HFFc6 (cell line): ENCODE measurements around the gene REEP2. TPM values are rescaled to one million over a fixed set of nuclear protein-coding genes. Genes with fewer than 3 reads are reported as not detected.
A peak's percentile ranks its signal among the peaks of the same experiment; 100 is the strongest.

Experiments used
- DNase-seq: peaks from one replicate; pipeline ENCODE4 v3.0.0-alpha.2; 2018
- H3K27ac Mint-ChIP-seq: 2 replicates; pipeline ENCODE4 v1.8.0; 2020; ENCODE audit warnings: mild to moderate bottlenecking, mixed read lengths
- H3K27me3 Mint-ChIP-seq: 2 replicates; pipeline ENCODE4 v1.8.0; 2021; ENCODE audit warnings: mild to moderate bottlenecking, moderate library complexity, mixed read lengths; ENCODE audit not compliant: insufficient read depth
- H3K36me3 Mint-ChIP-seq: 2 replicates; pipeline ENCODE4 v1.8.0; 2021; ENCODE audit warnings: low read depth, mixed read lengths
- H3K4me1 Mint-ChIP-seq: 2 replicates; pipeline ENCODE4 v1.8.0; 2020; ENCODE audit warnings: low read depth, mixed read lengths
- H3K4me3 Mint-ChIP-seq: 2 replicates; pipeline ENCODE4 v1.8.0; 2020; ENCODE audit warnings: mild to moderate bottlenecking, moderate library complexity, mixed read lengths
- H3K9me3 Mint-ChIP-seq: 2 replicates; pipeline ENCODE4 v1.8.0; 2020; ENCODE audit warnings: mild to moderate bottlenecking, mixed read lengths
- total RNA-seq, 6 experiments: library from RNA; stranded (reverse); fragmentation: NEBNext Ultra II Directional; extraction: Animal tissue kit (Norgen Biotek cat#: 25700); gene quantifications; 2 replicates in 1 of 6; 3 replicates in 5 of 6; pipeline ENCODE4 v1.2.3, GENCODE V29; 2021
- TF ChIP-seq, protein P1 (sequence below): fragments of 200-600 bp; sonication (generic); IDR thresholded peaks from 2 replicates; pipeline ENCODE4 v1.5.0; 2021; ENCODE audit warnings: antibody characterized with exemption, mild to moderate bottlenecking

Gene REEP2
- total RNA-seq, 6 experiments from 2014 or later: 27.8 to 36.6 (median 33.2) TPM

DNA sequence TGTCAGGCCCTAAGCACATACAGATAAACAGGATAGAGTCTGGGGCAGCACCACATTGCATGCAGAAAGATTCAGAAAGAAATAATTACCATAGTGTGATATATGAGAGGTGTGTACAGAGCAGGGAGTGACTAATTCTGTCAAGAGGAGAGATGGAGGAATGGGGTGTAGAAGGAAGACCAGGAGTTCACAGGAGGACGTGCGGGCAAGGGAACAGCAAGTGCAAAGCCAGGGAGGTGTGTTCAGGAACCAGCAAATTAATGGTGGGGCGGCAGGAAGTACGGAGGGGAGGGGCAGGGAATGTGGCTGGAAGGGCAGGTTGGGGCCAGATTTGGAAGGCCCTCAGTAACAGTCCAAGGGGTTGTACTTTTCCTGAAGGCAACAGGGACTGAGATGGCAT is 43.8 kb downstream of the REEP2 start:
- TF ChIP-seq, protein P1, sequence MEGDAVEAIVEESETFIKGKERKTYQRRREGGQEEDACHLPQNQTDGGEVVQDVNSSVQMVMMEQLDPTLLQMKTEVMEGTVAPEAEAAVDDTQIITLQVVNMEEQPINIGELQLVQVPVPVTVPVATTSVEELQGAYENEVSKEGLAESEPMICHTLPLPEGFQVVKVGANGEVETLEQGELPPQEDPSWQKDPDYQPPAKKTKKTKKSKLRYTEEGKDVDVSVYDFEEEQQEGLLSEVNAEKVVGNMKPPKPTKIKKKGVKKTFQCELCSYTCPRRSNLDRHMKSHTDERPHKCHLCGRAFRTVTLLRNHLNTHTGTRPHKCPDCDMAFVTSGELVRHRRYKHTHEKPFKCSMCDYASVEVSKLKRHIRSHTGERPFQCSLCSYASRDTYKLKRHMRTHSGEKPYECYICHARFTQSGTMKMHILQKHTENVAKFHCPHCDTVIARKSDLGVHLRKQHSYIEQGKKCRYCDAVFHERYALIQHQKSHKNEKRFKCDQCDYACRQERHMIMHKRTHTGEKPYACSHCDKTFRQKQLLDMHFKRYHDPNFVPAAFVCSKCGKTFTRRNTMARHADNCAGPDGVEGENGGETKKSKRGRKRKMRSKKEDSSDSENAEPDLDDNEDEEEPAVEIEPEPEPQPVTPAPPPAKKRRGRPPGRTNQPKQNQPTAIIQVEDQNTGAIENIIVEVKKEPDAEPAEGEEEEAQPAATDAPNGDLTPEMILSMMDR: no peak

DNA sequence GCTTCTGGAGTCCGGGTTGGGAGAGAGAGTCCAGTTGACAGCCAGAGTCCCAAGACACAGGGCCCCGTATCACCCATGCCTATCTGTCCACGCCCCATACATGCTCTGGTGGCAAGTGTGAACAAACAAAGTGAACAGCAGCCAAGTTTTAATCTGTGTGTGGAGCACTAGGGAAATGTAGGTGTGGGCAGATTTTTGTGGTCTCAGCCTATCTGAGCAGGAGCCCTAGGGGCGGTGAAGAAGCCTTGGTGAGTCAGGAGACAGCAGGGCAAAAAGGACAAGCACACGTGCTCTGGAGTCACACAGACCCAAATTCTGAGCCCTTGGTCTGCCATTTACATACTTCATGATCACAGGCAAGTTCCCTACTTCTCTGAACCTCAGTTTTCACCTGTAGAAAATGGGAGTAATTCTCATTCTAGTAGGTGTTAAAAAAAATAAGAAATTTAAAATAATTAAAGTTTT is 49.7 kb downstream of the REEP2 start:
- peak; percentile 72 for DNase-seq
- TF ChIP-seq, protein P1: no peak
- Mint-ChIP-seq H3K4me1 (peaks cover 35% of the 10 kb centered on the region), H3K27ac (peak overlapping the region; percentile 55), H3K36me3 (no peaks in the 10 kb centered on the region), H3K9me3 (no peaks in the 10 kb centered on the region), H3K4me3 (no peak overlapping the region), H3K27me3 (no peaks in the 10 kb centered on the region; the same call in 1 of the 2 replicates)

More for the DNA sequence above, 43.8 kb downstream of the REEP2 start:
- no peak for DNase-seq
- no peaks in the 10 kb centered on the region for H3K9me3 Mint-ChIP-seq
- peaks cover 8% of the 10 kb centered on the region for H3K27me3 Mint-ChIP-seq
- no peak overlapping the region for H3K4me3 Mint-ChIP-seq
- no peak overlapping the region for H3K27ac Mint-ChIP-seq
- no peaks in the 10 kb centered on the region for H3K36me3 Mint-ChIP-seq
- H3K4me1 Mint-ChIP-seq: peaks cover 16% of the 10 kb centered on the region

DNA sequence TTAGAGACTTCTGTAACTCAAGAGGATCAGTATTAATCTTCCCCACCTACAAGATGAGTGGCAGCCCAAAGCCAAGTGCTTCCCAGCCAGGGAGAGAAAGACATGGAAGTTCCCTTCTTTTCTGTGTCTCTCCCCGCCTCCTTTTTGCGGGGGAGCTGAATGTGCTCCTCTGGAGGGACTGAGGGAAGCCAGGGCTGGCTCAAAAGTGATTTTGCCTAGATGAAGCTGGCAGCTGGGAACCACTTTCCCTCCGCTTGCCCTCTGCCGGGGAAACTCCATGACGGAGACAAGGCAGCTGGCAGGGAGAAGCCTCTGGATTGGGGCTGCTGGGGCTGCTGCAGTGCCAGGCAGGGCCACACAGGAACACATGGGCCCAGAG is 50.8 kb downstream of the REEP2 start:
- Mint-ChIP-seq H3K9me3 (no peaks in the 10 kb centered on the region), H3K27ac (no peak overlapping the region), H3K4me3 (no peak overlapping the region), H3K4me1 (peaks cover 35% of the 10 kb centered on the region), H3K27me3 (no peaks in the 10 kb centered on the region; the same call in 1 of the 2 replicates), H3K36me3 (no peaks in the 10 kb centered on the region)
- TF ChIP-seq, protein P1: no peak
- no peak for DNase-seq

GRCh38 chr5:138490648-138491283 is 51.9 kb downstream of the REEP2 start:
- no peak for DNase-seq
- no peaks in the 10 kb centered on the region for H3K36me3 Mint-ChIP-seq
- TF ChIP-seq, protein P1: no peak
- peaks cover 2% of the 10 kb centered on the region; the same call in 1 of the 2 replicates for H3K27me3 Mint-ChIP-seq
- peaks cover 42% of the 10 kb centered on the region for H3K4me1 Mint-ChIP-seq
- no peaks in the 10 kb centered on the region for H3K9me3 Mint-ChIP-seq
- H3K4me3 Mint-ChIP-seq: peak overlapping the region; percentile 33; the same call in 1 of the 2 replicates
- no peak overlapping the region for H3K27ac Mint-ChIP-seq

GRCh38 chr5:138491284-138491648 is 52.4 kb downstream of the REEP2 start:
- peaks cover 42% of the 10 kb centered on the region for H3K4me1 Mint-ChIP-seq
- H3K9me3 Mint-ChIP-seq: no peaks in the 10 kb centered on the region
- no peak for DNase-seq
- TF ChIP-seq, protein P1: no peak
- H3K4me3 Mint-ChIP-seq: peak overlapping the region; percentile 33; the same call in 1 of the 2 replicates
- H3K27ac Mint-ChIP-seq: no peak overlapping the region
- peaks cover 2% of the 10 kb centered on the region; the same call in 1 of the 2 replicates for H3K27me3 Mint-ChIP-seq
- no peaks in the 10 kb centered on the region for H3K36me3 Mint-ChIP-seq
